Gastroesophageal sphincter (tissue), 3 donors: ENCODE data around the gene PRKCQ.

Experiments
- CTCF ChIP-seq, 4 experiments: fragments of 200-600 bp in 2 of 4; fragments of 450-650 bp in 2 of 4; sonication (generic) in 1 of 4; IDR thresholded peaks; one replicate each; pipeline ENCODE4 v1.5.1; 2017 to 2019; ENCODE audit warnings: antibody characterized with exemption in 4 of 4, mild to moderate bottlenecking in 2 of 4, moderate library complexity in 2 of 4
- POLR2A ChIP-seq, 2 donors: fragments of 450-650 bp; IDR thresholded peaks; one replicate each; pipeline ENCODE4 v1.6.1; 2017; ENCODE audit warnings: antibody characterized with exemption in 2 of 2, mild to moderate bottlenecking in 2 of 2, moderate library complexity in 1 of 2

- TF ChIP-seq CTCF (IDR thresholded peaks at IDR 0.05) (no peak), POLR2A (IDR thresholded peaks at IDR 0.05) (no peak)
These were observed 86.3 kb downstream of the PRKCQ start for GRCh38 chr10:6493521-6494441.
